Pons (tissue), 1 donor: ENCODE results near the gene SAT2.

Experiments
- DNase-seq: peaks from one replicate; pipeline ENCODE4 v3.0.0-alpha.2; 2016; ENCODE audit warnings: low spot score

Gene SAT2

DNA sequence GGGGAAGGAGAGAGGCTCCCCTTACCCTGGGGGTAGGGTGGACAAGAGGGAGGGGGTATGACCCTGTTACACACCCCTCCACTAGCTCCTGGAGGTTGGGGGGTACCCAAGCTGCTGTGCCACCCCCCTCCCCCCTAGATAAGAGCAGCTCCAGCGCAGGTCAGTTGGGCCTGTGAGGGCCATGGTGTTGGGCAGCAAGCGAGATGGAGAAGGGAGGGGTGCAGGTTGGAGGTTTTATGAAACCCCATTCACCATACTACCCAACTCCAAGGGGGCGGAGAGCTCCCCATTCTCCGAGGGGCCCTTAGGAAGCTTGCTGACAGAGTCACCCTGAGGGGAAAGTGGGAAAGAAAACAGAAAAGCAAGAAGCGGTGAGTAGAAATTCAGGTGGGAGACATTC is 36.0 kb downstream of the SAT2 start:
- no peak for DNase-seq

DNA sequence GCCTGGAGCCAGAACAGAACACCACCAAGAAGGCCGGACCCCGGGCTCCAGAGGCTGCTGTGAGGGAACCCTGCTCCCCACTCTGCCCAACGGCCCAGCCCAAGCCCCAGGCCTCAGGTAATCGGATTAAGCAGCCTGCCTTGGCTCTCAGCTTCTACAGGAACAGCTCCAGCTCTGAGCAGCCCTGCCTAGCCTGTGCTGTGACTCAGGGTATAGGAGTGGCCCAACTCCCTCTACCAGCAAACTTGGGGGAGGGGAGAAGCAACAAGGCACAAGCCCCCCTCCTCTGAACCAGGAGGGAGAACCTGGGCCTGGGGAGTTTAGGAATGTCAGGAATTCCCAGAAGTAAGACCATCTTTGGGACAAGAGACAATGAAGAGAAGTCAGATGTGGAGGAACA is 36.9 kb downstream of the SAT2 start:
- no peak for DNase-seq

DNA sequence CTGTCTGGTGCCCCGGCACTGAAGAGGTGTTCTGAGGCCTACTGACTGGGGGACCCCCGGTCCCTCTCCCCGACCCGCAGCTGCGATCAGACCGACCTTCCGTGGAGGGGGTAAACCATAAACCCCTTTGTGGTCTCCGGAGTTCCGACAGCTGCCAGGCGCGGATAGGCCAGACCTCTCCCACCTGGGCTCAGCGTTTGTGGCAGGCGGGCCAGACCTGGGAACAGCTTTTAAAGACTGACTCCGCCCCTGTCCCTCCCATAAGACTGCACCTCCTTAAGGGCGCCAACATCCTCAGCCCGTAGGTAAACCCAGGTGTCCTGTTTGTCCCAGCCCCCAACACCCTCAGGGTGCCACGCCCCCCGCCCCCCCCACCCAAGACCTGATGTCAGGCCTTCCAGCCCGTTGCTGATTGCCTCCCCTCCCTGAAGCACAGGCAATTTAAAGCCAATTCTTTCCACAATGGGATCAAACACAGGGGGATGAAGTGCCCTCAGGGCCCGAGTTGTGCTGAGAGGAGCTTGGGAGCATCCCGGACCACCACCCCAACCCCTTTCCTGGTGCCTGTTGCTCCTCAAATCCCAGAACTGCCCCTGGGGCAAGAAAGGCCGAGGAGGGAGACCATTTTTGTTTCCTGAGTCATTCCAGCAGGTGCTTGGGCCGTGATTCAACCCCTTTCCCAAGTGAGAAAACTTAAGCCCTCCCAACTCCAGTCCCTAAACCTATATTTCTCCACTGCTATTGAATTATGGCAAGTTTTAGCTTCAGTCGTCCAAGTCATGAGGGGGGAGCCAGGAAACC is 37.5 kb downstream of the SAT2 start, which contains the start of gene SOX15:
Gene SOX15 (minus strand): TSS at position 204 of the 801 bp plus-strand sequence. CDS start 418 bp downstream, outside the sequence.
- no peak for DNase-seq

DNA sequence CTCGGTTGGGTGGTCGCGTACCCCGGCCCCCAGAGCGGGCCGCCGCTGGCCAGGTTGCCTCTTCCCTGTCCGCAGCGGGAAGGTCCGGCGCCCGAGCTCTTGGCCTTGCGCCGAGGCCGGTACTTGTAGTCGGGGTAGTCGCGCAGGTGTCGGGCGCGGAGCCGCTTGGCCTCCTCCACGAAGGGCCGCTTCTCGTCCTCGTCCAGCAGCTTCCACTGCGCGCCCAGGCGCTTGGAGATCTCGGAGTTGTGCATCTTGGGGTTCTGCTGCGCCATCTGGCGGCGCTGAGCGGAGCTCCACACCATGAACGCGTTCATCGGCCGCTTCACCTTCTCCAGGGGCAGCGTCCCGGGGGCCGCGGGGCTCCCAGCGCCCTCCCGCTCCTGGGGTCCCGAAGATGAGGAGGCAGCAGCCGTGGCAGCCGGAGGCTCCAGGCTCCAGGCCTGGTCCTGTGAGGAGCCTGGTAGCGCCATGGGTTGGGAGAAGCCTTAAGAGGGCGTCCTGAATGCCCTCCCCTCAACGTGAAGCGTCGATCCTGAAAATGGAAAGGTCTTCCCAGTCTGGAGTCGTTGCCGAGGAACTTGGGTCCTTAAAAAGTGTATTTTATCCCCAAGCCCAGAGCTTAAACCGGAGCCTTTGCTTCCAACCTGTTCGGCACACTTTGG is 38.3 kb downstream of the SAT2 start:
- peak; percentile 77 for DNase-seq

DNA sequence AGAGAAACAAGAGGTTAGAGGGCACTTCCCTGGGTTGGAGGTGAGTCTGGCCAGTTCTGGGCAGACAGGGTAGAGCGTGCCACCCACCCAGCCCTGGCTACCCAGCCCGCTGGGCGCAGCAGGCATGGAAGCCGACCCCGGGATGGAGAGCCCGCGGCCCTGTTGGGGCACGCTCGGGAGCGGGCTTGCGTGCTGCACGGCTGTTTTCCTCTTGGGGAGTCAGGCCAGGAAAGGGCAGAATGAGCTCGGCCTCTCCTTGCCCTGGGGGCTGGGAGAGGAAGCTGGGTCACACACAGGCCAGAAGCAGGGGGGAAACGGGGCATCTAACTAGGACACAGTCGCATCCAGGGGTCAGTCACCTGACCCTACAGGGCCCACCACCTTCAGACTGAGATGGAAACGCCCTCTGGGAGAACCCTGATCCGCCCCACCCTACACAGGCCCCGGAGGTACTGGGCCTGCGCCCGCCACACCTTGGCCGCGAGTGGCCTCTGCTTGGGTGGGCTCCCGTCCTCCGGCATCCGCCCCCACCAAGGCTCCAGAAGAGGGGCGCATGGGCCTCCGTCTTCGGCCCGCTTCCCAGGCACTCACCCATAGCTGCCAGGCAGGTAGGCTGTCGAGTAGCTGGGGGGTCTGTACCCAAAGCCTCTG is 38.9 kb downstream of the SAT2 start:
- no peak for DNase-seq

DNA sequence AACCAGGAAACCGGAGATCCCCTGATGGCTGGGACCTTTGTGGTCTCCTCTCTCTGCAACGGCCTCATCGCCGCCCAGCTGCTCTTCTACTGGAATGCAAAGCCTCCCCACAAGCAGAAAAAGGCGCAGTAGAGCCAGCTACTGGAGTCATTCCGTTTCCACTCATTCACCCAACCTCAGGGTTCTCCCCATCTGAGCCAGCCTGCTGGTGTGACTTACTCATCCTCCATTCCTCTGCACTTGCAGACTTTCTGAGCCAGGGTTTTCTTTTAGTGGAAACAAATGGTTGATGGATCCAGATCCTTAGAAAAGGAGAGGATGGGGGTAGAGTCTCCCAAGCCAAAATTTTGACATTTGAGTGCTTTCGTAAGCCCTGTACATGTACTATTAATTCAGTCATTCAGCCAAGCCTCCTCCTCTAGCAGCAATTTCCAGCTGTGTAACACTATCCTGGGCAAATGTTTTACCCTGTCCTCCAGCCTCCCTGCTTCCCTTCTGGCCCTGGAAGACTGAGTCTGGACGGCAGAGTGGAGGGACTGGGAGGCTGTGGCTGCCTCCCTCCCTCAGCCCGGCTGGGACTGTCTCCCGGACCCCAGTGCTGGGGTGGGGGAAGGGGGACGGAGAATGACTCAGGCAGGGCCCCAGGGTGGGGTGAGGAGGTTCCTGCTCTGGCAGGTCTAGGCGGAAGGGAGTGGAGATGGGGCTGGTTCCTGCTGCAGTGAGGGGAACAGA is 40.0 kb downstream of the SAT2 start:
- no peak for DNase-seq

DNA sequence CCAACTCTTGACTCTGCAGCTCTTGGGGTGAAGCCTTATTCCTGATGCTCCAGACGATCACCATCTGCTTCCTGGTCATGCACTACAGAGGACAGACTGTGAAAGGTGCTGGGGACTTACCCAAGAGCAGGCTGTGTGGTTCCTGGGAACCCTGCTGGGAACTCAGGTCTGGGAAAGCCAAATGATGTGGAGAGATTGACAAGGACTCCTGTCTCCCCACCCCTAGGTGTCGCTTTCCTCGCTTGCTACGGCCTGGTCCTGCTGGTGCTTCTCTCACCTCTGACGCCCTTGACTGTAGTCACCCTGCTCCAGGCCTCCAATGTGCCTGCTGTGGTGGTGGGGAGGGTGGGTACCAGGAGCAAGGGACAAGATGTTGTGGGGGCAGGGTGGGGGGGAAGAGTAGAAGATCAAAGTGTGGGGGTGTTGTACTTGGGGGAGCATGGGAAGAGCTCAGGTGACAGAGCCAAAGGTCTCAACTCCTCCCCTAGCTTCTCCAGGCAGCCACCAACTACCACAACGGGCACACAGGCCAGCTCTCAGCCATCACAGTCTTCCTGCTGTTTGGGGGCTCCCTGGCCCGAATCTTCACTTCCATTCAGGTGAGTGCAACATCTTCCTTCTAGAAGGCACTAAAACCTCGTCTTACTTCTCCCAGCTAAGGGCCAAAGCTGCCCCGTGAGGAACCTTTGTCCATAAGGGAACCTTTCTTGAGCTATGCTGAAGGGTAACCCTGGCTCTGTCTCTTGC is 40.8 kb downstream of the SAT2 start:
- no peak for DNase-seq

DNA sequence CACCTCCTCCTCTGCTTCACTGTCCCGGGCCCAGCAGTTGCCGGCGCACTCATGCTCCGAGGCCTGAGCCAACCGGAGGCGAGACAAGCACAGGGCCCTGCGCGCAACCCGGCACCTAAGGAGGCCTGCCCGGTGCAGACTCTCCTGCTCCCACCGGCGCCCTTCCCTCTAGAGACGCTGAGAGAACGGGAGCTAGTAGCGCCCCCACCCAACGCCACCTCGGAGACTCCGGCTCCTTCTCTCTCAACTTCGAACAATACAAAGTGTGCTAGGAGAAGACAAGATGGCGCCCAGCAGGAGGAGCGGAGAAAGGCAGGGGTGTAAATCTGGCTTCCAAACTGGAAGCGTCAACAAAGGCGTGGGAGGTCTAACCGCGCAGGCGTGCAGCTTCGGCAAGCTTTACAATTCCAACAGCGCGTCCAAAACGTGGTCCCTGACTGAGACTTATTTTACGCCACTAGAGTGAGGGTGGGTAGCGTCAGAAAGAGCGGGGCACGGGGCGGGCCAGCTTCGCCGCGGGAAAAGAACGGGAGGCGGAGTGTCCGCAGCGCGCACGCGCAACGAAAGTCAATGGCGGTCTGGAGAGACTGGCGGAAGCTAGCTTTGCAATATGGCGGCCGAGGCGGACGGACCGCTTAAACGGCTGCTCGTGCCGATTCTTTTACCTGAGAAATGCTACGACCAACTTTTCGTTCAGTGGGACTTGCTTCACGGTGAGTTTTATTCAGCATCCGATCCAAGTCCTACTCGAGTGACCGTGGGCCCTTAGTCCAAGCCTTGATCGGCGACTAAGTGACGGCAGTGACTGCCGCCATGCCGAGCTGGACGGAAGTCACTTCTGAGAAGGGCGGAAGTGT is 44.1 kb downstream of the SAT2 start, which contains the start of gene MPDU1:
Gene MPDU1 (plus strand): TSS at position 600 of the 857 bp plus-strand sequence. CDS start 11 bp downstream, at position 611.
- peak; percentile 97 for DNase-seq

DNA sequence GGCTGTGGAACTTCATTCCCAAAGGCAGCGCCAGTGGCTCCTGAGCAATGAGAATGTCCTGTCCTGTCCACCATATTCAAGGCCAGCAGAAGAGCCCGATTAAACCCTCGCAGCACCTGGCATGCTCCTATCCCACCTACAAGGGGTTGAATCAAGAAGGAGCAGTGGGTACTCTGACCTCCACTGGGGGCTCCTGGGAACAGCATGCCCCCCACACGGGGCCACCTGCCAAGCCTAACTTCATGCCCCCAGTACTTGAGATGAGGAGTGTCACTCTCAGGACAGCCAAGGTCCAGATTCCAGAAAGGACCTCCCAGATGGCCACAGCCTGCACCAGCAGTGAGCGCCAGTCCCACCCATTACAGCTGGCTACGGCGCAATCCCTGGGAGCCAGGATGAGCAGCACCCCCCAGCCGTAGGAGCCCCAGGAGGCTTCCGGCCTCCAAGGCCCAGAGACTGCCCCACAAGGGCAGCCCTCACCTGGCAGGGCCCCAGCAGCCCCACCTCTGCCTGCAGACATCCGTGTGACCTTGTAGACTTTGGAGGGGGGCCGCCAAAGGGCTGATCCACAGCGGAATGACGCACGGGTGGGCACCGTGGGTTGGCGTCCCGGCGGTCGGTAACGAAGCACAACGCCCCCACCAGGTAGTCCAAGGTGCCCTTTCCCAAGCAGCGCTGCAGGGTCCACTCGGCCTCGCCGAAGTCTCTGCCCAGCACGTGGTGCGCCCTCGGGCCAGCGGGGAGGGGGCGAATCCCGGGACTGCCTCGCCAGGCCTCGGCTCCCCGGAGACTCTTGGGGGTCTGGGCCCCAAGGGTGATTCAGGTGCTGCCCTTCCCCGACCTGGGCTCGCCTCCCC is 45.0 kb downstream of the SAT2 start:
- no peak for DNase-seq

DNA sequence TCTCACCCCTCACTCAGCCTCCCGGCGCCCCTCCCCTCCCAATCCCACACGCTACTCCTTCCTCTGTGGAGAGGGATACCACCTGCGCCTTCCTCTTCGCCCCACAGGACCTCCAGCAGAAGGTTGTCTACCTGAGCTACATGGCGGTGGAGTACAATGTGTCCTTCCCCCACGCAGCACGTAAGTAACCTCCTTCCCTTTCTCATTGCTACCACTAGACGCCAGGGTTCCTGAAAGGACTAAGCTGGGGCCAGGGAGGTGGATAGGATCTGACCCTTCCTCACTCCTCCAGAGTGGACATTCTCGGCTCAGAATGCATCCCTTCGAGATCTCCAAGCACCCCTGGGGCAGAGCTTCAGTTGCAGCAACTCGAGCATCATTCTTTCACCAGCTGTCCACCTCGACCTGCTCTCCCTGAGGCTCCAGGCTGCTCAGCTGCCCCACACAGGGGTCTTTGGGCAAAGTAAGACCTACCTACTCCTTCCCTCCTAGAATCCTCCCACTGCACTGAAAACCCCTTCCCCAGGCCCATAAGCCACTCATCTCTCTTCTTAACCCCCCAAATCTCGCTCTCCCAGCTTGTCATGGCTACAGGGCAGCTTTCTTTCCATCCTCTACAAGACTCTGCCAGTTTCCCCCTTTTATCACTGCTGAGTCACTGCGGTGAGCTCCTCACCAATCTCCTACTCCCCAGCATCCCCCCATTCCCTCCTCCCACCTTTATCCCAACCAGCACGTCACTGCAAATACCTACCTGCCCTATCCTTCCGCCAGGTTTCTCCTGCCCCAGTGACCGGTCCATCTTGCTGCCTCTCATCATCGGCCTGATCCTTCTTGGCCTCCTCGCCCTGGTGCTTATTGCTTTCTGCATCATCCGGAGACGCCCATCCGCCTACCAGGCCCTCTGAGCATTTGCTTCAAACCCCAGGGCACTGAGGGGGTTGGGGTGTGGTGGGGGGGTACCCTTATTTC is 46.7 kb downstream of the SAT2 start:
- no peak for DNase-seq

DNA sequence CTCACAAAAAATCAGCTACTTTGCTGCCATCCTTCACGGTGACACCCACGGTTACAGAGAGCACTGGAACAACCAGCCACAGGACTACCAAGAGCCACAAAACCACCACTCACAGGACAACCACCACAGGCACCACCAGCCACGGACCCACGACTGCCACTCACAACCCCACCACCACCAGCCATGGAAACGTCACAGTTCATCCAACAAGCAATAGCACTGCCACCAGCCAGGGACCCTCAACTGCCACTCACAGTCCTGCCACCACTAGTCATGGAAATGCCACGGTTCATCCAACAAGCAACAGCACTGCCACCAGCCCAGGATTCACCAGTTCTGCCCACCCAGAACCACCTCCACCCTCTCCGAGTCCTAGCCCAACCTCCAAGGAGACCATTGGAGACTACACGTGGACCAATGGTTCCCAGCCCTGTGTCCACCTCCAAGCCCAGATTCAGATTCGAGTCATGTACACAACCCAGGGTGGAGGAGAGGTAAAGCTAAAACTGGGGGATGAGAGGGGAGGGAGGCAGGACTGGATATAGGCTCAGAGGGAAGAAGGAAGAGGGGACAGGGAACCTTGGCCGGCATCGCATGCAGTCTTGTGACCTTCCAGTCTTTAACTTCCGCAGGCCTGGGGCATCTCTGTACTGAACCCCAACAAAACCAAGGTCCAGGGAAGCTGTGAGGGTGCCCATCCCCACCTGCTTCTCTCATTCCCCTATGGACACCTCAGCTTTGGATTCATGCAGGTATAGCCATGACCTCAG is 47.6 kb downstream of the SAT2 start:
- DNase-seq = no peak

DNA sequence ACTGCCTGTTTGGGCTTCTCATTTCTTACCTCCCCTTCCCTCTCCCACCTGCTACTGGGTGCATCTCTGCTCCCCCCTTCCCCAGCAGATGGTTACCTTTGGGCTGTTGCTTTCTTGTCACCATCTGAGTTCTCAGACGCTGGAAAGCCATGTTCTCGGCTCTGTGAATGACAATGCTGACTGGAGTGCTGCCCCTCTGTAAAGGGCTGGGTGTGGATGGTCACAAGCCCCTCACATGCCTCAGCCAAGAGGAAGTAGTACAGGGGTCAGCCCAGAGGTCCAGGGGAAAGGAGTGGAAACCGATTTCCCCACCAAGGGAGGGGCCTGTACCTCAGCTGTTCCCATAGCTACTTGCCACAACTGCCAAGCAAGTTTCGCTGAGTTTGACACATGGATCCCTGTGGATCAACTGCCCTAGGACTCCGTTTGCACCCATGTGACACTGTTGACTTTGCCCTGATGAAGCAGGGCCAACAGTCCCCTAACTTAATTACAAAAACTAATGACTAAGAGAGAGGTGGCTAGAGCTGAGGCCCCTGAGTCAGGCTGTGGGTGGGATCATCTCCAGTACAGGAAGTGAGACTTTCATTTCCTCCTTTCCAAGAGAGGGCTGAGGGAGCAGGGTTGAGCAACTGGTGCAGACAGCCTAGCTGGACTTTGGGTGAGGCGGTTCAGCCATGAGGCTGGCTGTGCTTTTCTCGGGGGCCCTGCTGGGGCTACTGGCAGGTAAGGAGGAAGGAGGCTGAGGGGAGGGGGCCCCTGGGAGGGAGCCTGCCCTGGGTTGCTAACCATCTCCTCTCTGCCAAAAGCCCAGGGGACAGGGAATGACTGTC is 48.4 kb downstream of the SAT2 start, which contains the start of gene CD68:
Gene CD68 (plus strand): TSS at position 638 of the 833 bp plus-strand sequence. CDS start 40 bp downstream, at position 678.
- DNase-seq = peak; percentile 73

DNA sequence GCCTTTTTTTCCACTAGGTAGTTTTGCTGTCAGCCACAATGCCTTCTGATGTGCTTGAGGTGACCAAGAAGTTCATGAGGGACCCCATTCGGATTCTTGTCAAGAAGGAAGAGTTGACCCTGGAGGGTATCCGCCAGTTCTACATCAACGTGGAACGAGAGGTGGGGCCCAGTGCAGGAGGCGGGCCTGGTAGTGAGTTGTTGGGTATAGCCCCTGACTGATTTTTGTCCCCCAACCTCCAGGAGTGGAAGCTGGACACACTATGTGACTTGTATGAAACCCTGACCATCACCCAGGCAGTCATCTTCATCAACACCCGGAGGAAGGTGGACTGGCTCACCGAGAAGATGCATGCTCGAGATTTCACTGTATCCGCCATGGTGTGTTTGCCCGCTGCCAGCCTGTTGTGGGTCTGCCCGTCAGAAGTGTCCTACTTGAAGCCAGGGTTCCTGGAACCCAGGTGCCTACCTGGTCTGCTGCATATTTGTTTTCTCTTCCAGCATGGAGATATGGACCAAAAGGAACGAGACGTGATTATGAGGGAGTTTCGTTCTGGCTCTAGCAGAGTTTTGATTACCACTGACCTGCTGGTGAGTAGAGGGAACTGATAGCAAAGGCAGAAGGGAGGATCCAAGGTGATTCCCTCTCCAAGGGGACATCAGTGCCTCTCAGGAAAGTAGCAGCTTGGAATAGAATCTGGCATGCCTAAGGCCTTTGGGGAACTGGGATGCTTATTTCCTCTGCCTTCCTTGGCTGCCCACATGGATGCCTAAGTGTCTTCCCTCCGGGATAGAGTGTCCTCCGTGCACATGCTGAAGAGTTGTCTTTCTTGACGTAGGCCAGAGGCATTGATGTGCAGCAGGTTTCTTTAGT is 50.1 kb downstream of the SAT2 start:
- no peak for DNase-seq

DNA sequence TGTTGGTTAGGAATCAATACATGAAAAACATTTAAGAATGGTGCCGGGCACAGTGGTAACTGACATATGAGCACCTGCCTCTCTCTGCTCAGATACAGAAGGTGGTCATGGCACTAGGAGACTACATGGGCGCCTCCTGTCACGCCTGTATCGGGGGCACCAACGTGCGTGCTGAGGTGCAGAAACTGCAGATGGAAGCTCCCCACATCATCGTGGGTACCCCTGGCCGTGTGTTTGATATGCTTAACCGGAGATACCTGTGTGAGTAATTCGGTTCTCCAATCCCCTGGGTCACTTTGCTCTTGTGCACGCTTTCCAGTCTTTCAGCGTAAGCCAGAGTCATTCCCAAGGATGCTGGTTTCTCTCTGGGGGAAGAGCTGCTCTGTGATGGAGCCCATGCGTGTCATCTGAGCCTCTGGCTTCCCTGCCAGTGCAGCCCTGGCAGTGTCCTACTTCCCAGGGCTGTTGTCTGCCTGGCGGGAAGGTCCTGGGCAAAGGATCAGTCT is 51.1 kb downstream of the SAT2 start:
- DNase-seq = no peak
